Measurements from ENCODE around the gene RNF157.
A peak's percentile ranks its signal among the peaks of the same experiment; 100 is the strongest.

Gene RNF157

DNA sequence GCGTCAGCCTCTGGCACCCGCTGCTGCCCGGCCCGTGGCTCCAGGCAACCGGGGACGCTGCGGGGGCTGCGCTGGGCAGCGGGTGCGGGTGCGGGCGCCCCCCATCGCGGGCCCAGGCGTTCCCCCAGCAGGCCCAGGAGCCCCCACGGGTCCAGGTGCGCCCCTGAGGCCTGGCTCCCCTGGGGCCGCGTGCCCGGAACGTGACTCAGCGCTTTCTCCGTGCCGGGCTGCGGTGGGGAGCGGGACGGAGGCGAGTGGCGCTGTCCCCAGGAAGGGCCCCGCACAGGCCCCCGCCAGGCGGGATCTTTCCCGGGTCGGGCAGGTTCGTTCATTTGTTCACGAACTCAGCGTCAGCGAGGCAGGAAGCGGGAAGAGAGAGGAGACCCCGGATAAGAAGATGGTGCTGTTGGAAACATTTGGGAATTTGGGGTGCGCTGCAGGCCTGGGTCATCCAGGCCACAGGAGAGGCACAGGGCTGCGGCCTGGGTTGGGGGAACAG lies 118.3 kb downstream of the RNF157 start:
- DNase-seq: no peak

DNA sequence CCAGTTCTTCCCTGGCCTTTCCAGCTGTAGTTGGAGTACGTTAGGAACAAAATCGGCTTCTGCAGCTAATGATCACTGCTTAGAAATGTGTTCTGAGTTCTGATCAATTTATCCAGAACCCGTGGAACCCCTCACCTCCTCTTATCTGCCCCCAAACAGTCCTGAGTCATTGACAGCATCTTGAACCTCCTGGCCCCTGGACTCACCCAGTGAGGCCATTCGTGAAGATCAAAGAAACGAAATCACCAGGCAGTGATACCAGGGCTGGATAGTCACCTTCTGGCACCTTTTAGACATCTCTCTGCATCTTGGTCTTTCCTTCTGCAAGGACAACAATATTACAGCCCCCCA lies 119.7 kb downstream of the RNF157 start:
- DNase-seq: no peak

DNA sequence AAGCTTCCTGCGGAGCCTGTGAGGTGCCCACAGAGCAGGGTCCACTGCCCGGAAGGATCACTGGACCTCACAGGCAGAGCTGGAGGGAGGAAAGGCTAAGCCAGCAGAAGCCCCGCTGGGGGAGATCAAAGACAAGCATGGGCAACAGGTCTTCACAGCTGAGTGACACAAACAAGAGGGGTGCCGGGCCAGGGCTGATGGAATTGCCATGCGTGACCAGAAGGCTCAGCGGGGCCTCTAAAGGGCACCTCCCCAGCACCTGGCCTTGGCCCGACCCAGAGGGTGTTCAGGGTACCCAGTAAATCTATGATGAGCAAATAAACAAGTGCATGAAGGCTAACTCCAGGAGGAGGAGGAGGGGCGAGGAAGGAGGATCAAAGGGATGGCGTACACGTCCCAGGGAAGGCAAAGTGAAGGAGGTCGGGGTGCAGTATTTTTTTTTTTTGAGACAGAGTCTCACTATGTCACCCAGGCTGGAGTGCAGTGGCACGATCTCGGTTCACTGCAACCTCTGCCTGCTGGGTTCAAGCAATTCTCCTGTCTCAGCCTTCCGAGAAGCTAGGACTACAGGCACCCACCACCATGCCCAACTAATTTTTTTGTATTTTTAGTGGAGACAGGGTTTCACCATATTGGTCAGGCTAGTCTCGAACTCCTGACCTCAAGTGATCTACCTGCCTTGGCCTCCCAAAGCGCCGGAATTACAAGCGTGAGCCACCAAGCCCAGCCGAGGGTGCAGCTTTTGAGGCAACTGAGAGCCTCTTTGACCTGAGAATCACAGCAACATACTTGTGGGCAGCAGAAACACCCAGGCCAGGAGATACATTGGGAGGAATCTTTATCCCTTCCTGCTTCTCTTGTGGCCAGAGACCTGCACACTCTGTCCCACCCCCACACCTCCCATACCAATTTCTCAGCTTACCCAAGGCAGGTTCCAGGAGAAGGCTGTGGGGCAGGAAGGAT lies 120.6 kb downstream of the RNF157 start:
- no peak for DNase-seq

DNA sequence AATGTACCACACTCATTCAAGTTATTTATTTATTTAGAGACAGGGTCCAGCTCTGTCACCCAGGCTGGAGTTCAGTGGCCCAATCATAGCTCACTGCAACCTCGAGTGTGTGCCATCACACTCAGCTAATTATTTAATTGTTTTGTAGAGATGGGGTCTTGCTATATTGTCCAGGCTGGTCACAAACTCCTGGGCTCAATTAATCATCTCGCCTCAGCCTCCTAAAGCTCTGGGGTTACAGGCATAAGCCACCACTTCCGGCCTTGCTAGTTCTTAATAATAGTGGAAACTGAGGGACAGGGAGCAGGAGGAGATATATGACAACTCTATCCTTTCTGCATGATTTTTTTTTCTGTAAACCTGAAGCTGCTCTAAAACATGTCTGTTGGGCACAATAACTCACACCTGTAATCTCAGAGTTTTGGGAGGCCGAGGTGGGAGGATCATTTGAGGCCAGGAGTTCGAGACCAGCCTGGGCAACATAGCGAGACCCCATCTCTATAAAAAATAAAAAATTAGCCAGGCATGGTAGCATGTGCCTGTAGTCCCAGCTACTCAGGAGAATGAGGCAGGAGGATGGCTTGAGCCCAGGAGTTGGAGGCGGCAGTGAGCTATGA lies 125.0 kb downstream of the RNF157 start:
- no peak for DNase-seq

DNA sequence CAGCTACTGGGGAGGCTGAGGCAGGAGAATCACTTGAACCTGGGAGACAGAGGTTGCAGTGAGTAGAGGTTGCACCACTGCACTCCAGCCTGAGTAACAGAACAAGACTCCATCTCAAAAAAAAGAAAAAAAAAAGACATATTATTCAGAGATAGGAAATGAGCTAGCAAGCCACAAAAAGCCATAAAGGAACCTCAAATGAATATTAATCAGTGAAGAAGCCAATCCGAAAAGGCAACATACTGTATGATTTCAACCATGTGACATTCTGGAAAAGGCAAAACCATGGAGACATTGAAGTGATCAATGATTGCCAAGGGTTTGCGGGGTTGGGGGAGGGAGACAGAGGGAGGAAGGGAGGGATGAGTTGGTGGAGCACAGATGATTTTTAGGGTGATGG lies 128.3 kb downstream of the RNF157 start:
- no peak for DNase-seq

DNA sequence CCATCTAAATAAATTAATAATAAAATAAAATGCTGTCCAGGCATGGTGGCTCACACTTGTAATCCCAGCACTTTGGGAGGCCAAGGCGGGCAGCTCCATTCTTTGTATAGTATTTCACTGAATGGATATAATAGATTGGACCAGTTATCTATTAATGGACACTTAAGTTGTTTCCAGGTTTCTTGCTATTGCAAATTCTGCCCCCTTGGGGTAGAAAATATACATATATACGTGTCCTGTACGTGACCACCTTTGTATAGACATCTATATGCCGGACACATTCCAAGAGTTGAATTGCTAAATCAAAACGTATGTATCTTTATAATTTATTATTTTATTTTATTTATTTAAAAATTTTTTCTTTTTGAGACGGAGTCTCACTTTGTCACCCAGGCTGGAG lies 132.8 kb downstream of the RNF157 start:
- DNase-seq: peak; percentile 30 to 41

DNA sequence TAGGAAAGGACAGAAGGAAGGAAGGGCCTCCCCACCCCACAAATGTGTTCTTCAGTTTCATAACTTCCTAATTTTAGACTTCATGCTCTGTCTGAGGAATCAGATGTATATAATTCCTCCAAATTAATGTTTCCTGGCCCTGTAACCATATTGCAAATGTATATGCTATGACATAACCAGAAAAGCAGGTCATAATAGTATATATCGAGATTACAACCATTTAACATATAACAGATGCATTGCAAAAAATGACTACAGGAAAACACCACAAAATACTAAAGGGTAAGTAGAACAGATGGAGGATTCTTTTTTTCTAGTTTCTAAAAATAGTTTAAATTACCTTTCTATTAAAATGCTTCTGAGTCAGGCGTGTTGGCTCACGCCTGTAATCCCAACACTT lies 133.6 kb downstream of the RNF157 start:
- peak; percentile 32 to 41 for DNase-seq

DNA sequence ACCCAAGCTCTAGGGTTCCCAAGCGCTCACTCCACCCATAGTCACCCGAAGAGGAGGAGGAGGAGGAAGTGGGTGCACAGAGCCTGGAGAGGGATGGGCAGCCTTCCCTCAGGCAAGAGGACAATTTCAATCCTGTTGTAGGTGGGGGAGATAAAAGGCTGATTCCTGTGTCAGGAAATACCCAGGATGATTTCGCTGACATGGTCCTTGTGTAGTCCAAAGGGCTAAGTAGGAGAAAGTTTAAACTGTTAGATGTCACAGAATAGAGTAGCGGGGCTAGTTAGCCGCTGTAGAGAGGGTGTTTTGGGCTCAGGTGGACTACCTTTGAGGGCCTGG lies 135.4 kb downstream of the RNF157 start:
- DNase-seq: no peak

DNA sequence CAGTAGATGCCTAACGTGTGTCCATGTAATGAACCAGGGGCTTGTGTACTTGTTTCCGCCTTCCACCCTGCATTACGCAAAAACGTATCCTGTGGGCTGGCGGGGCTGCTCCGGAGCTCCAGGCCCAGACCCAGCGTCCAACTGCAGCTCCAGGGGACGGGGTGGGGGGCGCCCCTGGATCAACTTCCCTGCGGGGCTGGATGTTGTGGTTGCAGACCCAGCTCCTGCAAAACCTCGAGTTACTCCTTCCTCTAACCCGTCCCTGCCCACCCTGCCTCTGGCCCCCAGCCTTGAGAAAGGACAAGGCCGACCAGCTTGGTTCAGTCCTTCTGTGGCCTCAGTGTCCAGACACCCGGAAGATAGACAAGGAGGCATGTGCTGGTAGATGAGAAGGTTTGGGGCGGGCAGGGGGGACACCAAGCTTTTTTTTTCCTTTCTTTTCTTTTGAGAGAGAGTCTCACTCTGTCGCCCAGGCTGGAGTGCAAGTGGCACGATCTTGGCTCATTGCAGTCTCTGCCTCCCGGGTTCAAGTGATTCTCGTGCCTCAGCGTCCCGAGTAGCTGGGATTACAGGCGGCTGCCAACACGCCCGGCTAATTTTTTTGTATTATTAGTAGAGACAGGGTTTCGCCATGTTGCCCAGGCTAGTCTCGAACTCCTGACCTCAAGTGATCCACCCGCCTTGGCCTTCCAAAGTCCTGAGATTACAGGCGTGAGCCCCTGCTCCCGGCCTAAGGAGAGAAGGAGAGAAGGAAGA lies 136.0 kb downstream of the RNF157 start:
- DNase-seq: peak in 1 of 2 experiments; percentile 47

DNA sequence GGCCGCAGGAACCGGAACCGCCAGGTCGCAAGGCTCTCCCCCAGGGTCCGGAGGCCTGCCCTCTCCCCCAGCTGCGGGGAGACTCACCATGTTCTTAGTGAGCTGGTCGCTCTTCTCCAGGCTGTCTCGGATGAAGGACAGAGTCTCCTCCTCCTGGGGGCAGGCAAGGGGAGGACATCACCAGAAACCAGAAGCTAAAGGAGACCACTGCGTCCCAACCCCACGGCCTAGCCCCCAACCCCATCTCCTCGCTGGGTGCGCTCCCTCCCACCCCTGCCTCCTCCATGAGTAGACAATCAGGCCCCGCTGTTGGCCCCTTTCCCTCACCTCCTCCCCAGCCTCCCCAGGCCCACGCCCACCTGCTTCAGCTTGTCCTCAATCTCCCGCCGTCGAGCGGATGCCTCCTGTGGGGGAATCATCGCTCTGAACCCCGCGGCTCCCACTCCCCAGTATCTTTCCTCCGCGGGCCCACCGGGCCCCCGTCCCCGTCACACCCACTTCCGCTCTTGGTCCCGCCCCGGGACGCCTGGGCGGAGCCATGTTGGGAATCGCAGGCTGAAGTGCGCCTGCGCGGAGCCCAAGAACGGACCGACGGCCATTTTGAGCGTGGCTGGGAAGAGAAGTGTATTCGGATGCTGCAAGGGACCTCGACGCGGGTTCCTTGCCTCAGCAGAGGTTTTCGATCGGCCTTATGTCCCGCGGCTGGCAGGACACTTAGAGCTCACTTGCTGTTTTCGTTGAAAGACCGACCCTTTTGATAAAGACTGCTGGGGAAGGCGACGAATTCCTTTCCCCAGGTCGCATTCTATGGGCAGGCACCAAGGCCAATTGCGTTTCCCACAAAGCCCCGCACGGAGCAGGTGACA lies 136.8 kb downstream of the RNF157 start, which contains the start of gene EXOC7:
Gene EXOC7 (minus strand): TSS at position 514 of the 866 bp plus-strand sequence. CDS start 95 bp downstream, at position 419.
- peak; percentile 95 to 98 for DNase-seq

DNA sequence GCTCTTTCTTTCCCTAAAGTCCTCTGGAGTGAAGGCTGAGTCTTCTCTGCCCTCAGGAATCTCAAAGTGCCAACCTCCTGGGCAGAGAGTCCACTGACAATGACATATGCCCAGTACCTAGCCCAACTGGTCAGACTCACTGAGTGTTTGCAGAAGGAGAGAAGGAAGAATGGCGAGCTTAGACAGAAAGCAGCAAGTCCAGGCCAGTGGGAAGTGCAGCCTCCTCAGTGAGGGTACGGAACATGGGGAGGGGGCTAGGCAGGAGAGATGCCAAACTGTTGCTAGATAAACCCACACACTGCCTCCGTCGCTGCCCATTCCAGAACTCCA lies 137.4 kb downstream of the RNF157 start:
- DNase-seq: no peak

DNA sequence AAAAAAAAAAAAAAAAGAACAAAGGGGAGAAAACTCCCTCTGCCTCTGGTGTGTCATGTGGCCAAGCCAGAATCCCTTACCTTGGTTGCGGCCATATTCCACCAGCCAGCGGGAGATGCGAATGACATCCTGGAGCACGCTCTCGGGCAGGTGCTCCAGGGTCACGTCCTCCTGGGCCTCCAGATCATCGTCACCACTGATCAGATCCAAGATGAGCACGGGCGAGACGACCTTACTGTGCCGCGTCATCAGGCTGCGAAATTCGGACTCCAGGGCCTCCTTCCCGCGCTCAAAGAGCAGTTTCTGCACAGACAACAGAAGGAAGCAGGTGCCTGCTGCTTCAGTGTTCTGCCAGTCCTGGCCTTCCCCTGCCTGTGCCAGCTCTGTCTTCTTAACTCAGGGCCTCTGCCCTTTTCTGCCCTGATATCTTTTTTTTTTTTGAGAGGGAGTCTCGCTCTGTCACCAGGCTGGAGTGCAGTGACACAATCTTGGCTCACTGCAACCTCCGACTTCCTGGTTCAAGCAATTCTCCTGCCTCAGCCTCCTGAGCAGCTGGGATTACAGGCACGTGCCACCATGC lies 142.5 kb downstream of the RNF157 start:
- no peak for DNase-seq

DNA sequence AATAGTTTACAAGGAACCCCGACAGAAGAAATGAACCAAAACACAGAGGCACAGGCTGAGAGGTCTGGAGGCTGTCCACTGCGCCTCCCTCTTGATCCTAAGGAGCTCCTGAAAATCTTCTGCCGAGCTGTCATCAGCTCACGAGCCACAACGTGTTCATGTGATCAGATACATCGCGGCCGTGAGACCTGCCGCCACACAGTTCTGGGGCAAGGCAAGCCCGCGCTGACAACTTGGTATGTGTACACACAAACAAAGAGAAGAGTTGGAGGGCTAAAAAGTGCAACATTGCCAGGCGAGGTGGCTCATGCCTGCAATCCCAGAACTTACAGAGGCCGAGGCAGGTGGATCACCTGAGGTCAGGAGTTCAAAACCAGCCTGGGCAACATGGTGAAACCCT lies 144.3 kb downstream of the RNF157 start:
- no peak for DNase-seq

DNA sequence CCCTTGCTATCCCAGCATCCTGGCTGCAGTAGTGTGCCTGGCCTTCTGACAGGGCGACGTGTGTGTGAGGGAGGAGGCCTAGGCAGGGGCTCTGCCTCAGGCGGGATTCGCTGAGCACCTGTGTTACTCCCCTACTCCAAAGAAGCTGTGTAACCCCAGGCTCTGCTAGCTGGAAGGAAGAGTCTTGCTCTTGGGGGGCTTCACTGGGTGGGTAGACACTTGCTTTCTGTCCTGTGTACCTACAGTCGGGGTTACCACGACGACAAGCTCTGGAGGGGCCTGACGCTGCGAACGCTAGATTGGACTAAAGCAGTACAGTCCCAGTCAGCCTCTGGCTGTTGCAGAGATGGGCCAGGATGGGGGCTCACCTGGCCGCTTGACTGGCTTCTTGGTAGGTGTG lies 146.2 kb downstream of the RNF157 start:
- DNase-seq: no peak

DNA sequence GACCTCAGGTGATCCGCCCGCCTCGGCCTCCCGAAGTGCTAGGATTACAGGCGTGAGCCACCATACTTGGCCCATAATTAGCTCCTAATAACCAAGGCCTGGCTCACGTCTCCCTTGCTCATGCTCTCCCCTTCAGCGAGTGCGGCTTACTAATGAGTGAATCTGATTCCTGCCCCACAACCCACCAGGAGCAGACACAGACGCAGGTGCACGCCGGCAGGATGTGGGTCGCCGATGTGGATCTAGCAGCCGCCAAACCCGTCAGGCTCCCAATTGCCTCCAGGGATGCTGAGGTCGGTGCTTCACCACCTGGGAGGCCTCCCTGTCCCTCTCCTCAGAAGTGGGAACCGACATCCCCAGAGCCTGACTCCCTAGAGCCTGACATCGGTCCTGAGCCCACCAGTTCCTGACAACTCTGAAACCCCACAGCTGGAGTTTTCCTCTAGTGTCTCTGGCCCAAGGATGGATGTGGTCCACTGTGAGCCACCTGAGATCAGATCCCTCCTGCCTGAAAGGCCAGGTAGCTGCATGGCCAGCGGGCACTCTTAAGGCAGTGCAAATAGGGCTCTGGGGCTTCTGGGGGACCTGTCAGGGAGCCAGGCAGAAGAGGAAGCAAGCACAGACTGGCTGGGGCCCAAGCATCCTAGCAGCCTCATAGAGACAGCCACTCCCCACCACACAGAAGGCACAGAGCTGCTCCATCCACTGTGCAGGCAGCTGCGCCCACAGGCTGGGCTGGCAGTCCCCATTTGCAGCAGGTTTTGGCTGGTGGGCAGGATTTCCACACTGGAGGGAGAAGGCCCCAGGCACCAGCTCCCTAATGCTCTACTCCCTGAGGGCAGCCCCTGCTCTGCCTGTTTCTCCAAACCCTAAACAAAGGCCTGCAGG lies 147.5 kb downstream of the RNF157 start:
- DNase-seq: peak; percentile 82 to 90
